NB4 (cell line): ENCODE measurements around the gene GJA3.

Source experiments
- CTCF ChIP-seq: IDR thresholded peaks from one replicate; pipeline ENCODE4 v1.5.1; 2012; ENCODE audit warnings: low read depth, low read length
- MAX ChIP-seq: IDR thresholded peaks from 2 replicates; pipeline ENCODE4 v1.6.1; 2011; ENCODE audit warnings: low read depth, low read length
- MYC ChIP-seq: IDR thresholded peaks from 2 replicates; pipeline ENCODE4 v1.6.1; 2011; ENCODE audit warnings: low read depth, low read length
- POLR2A ChIP-seq: IDR thresholded peaks from 2 replicates; pipeline ENCODE4 v1.6.1; 2011; ENCODE audit warnings: mild to moderate bottlenecking; ENCODE audit not compliant: insufficient read length; ENCODE audit errors: extremely low read depth

GRCh38 chr13:20193162-20193906 lies 32.5 kb upstream of the GJA3 start:
- no peak for TF ChIP-seq CTCF
- TF ChIP-seq MAX = no peak
- no peak for TF ChIP-seq POLR2A
- TF ChIP-seq MYC = no peak
